SU-DHL-6 (cell line): ENCODE measurements around the gene ADAMTS3.

Source experiments
- EZH2phosphoT487 ChIP-seq: fragments of 200-600 bp; sonication (generic), shearing (Covaris generic); conservative IDR thresholded peaks from 2 replicates; pipeline ENCODE4 v1.6.1; 2018; ENCODE audit warnings: mild to moderate bottlenecking, antibody characterized with exemption, low read length, moderate library complexity, mixed read lengths
- TF ChIP-seq, protein P1 (sequence below): fragments of 200-600 bp; sonication (generic); IDR thresholded peaks from one replicate; pipeline ENCODE4 v1.5.1; 2017; ENCODE audit warnings: antibody characterized with exemption, mild to moderate bottlenecking, low read length, moderate library complexity; ENCODE audit not compliant: insufficient read depth, poor library complexity, severe bottlenecking

- TF ChIP-seq, protein P1, sequence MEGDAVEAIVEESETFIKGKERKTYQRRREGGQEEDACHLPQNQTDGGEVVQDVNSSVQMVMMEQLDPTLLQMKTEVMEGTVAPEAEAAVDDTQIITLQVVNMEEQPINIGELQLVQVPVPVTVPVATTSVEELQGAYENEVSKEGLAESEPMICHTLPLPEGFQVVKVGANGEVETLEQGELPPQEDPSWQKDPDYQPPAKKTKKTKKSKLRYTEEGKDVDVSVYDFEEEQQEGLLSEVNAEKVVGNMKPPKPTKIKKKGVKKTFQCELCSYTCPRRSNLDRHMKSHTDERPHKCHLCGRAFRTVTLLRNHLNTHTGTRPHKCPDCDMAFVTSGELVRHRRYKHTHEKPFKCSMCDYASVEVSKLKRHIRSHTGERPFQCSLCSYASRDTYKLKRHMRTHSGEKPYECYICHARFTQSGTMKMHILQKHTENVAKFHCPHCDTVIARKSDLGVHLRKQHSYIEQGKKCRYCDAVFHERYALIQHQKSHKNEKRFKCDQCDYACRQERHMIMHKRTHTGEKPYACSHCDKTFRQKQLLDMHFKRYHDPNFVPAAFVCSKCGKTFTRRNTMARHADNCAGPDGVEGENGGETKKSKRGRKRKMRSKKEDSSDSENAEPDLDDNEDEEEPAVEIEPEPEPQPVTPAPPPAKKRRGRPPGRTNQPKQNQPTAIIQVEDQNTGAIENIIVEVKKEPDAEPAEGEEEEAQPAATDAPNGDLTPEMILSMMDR: peak; percentile 47
- TF ChIP-seq EZH2phosphoT487: no peak
Observed at GRCh38 chr4:72302981-72303704, 265.9 kb downstream of the ADAMTS3 start.
